AG04449 (cell line): ENCODE data around the gene HEXIM1.

Experiments
- CTCF ChIA-PET: fragments of 350-600 bp; formaldehyde crosslinking; extraction: SDS; loops from one replicate; lab custom pipeline; 2021; ENCODE audit warnings: antibody characterized with exemption; lab: Yijun Ruan, JAX
- POLR2A ChIA-PET: fragments of 400-600, 350-600 bp; formaldehyde crosslinking; extraction: SDS; loops from one replicate; lab custom pipeline; 2020; ENCODE audit warnings: antibody characterized with exemption, inconsistent platforms; lab: Yijun Ruan, JAX
- DNase-seq: peaks from one replicate; pipeline ENCODE4 v3.0.0-alpha.2; 2010; ENCODE audit warnings: low read depth, low spot score
- H3K4me3 ChIP-seq: 2 replicates; pipeline ENCODE4 v1.5.1; 2011; ENCODE audit warnings: low read depth, mild to moderate bottlenecking, control low read depth, low read length
- TF ChIP-seq, protein P1 (sequence below): IDR thresholded peaks from one replicate; pipeline ENCODE4 v1.5.1; 2011; ENCODE audit warnings: mild to moderate bottlenecking, moderate library complexity, low read length, control low read depth, inconsistent platforms; ENCODE audit not compliant: insufficient read depth; ENCODE audit errors: missing control alignments

The HEXIM1 gene

GRCh38 chr17:45195424-45195823, 47.1 kb downstream of the HEXIM1 start:
- CTCF ChIA-PET = interaction anchor here (1.0 to 20.5 kb wide), 6 partner anchors 12 to 68 kb away, joined by 3 to 677 read pairs (median 9); partner anchors contain the start of genes ACBD4, HEXIM1, HEXIM2 and PLCD3
- POLR2A ChIA-PET = interaction anchor here (0.6 to 2.0 kb wide), 2 partner anchors 47 to 122 kb away, joined by 3 to 9 read pairs; partner anchors contain the start of gene HEXIM1

GRCh38 chr17:45197108-45197507, 48.8 kb downstream of the HEXIM1 start:
- DNase-seq = no peak
- TF ChIP-seq, protein P1, sequence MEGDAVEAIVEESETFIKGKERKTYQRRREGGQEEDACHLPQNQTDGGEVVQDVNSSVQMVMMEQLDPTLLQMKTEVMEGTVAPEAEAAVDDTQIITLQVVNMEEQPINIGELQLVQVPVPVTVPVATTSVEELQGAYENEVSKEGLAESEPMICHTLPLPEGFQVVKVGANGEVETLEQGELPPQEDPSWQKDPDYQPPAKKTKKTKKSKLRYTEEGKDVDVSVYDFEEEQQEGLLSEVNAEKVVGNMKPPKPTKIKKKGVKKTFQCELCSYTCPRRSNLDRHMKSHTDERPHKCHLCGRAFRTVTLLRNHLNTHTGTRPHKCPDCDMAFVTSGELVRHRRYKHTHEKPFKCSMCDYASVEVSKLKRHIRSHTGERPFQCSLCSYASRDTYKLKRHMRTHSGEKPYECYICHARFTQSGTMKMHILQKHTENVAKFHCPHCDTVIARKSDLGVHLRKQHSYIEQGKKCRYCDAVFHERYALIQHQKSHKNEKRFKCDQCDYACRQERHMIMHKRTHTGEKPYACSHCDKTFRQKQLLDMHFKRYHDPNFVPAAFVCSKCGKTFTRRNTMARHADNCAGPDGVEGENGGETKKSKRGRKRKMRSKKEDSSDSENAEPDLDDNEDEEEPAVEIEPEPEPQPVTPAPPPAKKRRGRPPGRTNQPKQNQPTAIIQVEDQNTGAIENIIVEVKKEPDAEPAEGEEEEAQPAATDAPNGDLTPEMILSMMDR = no peak
- ChIA-PET CTCF (interaction anchor here (0.7 to 20.5 kb wide), 35 partner anchors 8 to 318 kb away, joined by 3 to 677 read pairs (median 7); partner anchors contain the start of genes ACBD4, HEXIM1, HEXIM2 and PLCD3), POLR2A (interaction anchor here (1.5 to 3.1 kb wide), 3 partner anchors 47 to 64 kb away, joined by 3 to 97 read pairs (median 14); partner anchors contain the start of genes ACBD4 and HEXIM1)
- H3K4me3 ChIP-seq = no peak overlapping the region

More at GRCh38 chr17:45195424-45195823, 47.1 kb downstream of the HEXIM1 start:
- no peak for DNase-seq
- TF ChIP-seq, protein P1 = no peak
- no peak overlapping the region for H3K4me3 ChIP-seq

DNA sequence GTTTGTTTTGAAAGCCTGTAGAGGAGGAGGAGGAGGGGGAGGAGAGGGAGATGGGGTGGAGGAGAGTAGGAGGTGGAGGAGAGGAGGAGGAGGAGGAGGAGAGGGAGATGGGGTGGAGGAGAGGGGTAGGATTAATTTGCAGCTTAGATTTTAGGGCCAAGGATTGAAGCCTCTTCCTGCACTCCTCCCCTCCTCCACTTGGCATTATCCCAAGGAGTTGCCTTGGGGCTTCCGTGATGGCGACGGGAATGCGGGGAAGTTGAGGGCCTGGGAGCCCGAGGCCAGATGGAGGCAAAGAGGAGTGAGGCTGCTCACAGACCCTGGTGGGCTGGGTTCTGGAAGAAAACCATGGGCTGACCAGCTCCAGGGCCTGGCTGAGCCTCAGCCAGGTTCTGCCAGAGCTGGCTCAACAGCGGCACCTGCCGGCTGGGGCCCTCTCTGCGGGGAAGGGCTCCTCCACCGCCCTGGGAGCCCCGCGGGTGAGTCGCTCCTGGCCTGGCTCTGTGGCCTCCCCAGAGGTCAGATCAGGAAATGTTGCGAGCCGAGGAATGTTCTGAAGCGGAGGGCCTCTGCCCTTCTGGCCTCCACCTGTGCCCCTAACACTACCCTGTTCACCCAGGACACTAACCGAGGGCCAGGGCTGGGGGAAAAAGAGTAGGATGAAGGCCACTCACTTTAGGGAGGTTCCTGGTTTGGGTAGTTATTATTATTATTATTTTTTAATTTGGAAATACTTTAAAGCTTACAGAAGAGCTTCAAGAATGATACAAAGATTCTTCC, 49.5 kb downstream of the HEXIM1 start:
- POLR2A ChIA-PET = interaction anchor here (1.5 to 3.1 kb wide), 3 partner anchors 48 to 65 kb away, joined by 3 to 97 read pairs (median 14); partner anchors contain the start of genes ACBD4 and HEXIM1
- DNase-seq = peak; percentile 10
- CTCF ChIA-PET = interaction anchor here (0.6 to 20.5 kb wide), 43 partner anchors 8 to 736 kb away, joined by 3 to 677 read pairs (median 6); partner anchors contain the start of genes ACBD4, HEXIM1, HEXIM2 and PLCD3
- TF ChIP-seq, protein P1 = peak; percentile 99
- H3K4me3 ChIP-seq = peak overlapping the region; percentile 12; the same call in 1 of the 2 replicates

DNA sequence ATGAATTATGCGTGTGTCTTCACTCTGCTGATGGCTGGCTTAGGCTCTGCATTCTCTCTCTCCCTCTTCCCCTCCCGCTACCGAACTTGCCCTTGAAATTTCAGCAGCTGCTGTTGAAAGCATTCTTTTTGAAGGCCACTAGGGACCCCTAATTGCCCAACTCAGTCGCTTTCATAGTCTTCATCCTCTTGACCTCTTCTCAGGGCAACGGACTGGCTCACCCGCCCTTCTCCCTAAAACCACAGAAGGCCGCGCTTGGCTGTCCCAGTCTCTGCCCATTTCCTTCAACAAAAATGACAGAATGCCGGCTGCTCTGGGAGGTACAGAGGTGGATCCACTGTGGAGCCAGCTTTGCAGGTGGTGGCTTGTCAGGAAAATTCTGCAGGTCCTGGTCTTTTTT, 52.4 kb downstream of the HEXIM1 start:
- POLR2A ChIA-PET = no interaction called here
- CTCF ChIA-PET = interaction anchor here (0.8 to 20.5 kb wide), 10 partner anchors 10 to 76 kb away, joined by 3 to 677 read pairs (median 6); partner anchors contain the start of genes ACBD4, HEXIM1, HEXIM2 and PLCD3
- H3K4me3 ChIP-seq = no peak overlapping the region
- no peak for DNase-seq
- TF ChIP-seq, protein P1 = no peak

DNA sequence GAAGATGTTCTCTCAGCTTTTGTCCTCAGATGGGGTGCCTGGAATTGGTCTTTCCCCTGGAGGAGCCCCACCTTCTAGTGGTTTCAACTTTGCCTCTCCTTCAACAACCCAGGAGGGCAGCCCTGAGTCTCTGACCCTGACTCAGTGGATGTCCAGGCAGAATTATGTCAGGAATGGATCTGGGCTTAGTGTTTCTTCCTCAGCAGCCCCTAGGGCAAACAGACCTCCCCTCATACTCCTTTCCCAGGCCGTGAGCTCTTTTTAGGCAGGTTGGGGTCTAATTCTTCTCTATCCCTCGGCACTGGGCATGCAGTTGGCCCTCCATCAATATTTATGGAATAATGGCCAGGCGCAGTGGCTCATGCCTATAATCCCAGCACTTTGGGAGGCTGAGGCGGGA, 53.2 kb downstream of the HEXIM1 start:
- DNase-seq = no peak
- no peak overlapping the region for H3K4me3 ChIP-seq
- TF ChIP-seq, protein P1 = no peak
- CTCF ChIA-PET = interaction anchor here (0.6 to 20.5 kb wide), 11 partner anchors 10 to 102 kb away, joined by 3 to 677 read pairs (median 5); partner anchors contain the start of genes ACBD4, HEXIM1, HEXIM2 and PLCD3
- POLR2A ChIA-PET = no interaction called here
